Measurements from ENCODE around the gene ETV6.

Gene ETV6

GRCh38 chr12:11801643-11802042, 152.2 kb downstream of the ETV6 start:
- DNase-seq = no peak
- TF ChIP-seq CTCF (IDR thresholded peaks at IDR 0.05; ENCODE audit: low read depth, low read length, missing control alignments) = no peak
- in situ Hi-C loops (cut with HindIII; ENCODE audit: low pct_ligation_motif_present, low sequenced_read_pairs) = no loop called here
- Histone ChIP-seq H3K36me3 (replicated peaks) (no peaks in the 10 kb centered on the region), H3K27ac (no peak overlapping the region), H3K27me3 (replicated peaks) (no peaks in the 10 kb centered on the region), H3K4me3 (ENCODE audit: low read depth, low read length) (no peak overlapping the region)

- TF ChIP-seq CTCF (IDR thresholded peaks at IDR 0.05; ENCODE audit: low read depth, low read length, missing control alignments) = no peak
- DNase-seq = no peak
- H3K36me3 ChIP-seq (replicated peaks) = no peaks in the 10 kb centered on the region
- H3K27ac ChIP-seq = no peak overlapping the region
- H3K27me3 ChIP-seq (replicated peaks) = no peaks in the 10 kb centered on the region
- H3K4me3 ChIP-seq (ENCODE audit: low read depth, low read length) = no peak overlapping the region
- in situ Hi-C loops (cut with HindIII; ENCODE audit: low pct_ligation_motif_present, low sequenced_read_pairs) = no loop called here
These were observed 154.7 kb downstream of the ETV6 start for GRCh38 chr12:11804130-11804529.

- Histone ChIP-seq H3K4me3 (ENCODE audit: low read depth, low read length) (no peak overlapping the region), H3K27me3 (replicated peaks) (no peaks in the 10 kb centered on the region), H3K27ac (no peak overlapping the region), H3K36me3 (replicated peaks) (no peaks in the 10 kb centered on the region)
- in situ Hi-C loops (cut with HindIII; ENCODE audit: low pct_ligation_motif_present, low sequenced_read_pairs) = no loop called here
- peak; percentile 39 for TF ChIP-seq CTCF (IDR thresholded peaks at IDR 0.05; ENCODE audit: low read depth, low read length, missing control alignments)
- DNase-seq = no peak
These were observed 155.6 kb downstream of the ETV6 start for GRCh38 chr12:11805043-11805442.

GRCh38 chr12:11805680-11806079, 156.2 kb downstream of the ETV6 start:
- in situ Hi-C loops (cut with HindIII; ENCODE audit: low pct_ligation_motif_present, low sequenced_read_pairs) = no loop called here
- TF ChIP-seq CTCF (IDR thresholded peaks at IDR 0.05; ENCODE audit: low read depth, low read length, missing control alignments) = no peak
- Histone ChIP-seq H3K27ac (no peak overlapping the region), H3K36me3 (replicated peaks) (no peaks in the 10 kb centered on the region), H3K4me3 (ENCODE audit: low read depth, low read length) (no peak overlapping the region), H3K27me3 (replicated peaks) (no peaks in the 10 kb centered on the region)
- no peak for DNase-seq

- H3K36me3 ChIP-seq (replicated peaks) = no peaks in the 10 kb centered on the region
- no peak for DNase-seq
- no peak overlapping the region for H3K27ac ChIP-seq
- in situ Hi-C loops (cut with HindIII; ENCODE audit: low pct_ligation_motif_present, low sequenced_read_pairs) = no loop called here
- no peak overlapping the region for H3K4me3 ChIP-seq (ENCODE audit: low read depth, low read length)
- H3K27me3 ChIP-seq (replicated peaks) = no peaks in the 10 kb centered on the region
- no peak for TF ChIP-seq CTCF (IDR thresholded peaks at IDR 0.05; ENCODE audit: low read depth, low read length, missing control alignments)
These were observed 158.0 kb downstream of the ETV6 start for GRCh38 chr12:11807458-11807857.

GRCh38 chr12:11808931-11809330, 159.5 kb downstream of the ETV6 start:
- Histone ChIP-seq H3K36me3 (replicated peaks) (no peaks in the 10 kb centered on the region), H3K27me3 (replicated peaks) (no peaks in the 10 kb centered on the region), H3K27ac (no peak overlapping the region), H3K4me3 (ENCODE audit: low read depth, low read length) (no peak overlapping the region)
- no peak for TF ChIP-seq CTCF (IDR thresholded peaks at IDR 0.05; ENCODE audit: low read depth, low read length, missing control alignments)
- in situ Hi-C loops (cut with HindIII; ENCODE audit: low pct_ligation_motif_present, low sequenced_read_pairs) = no loop called here
- no peak for DNase-seq

Measured in brain microvascular endothelial cell (primary cell).